ENCODE data around the gene TTC16.

TTC16 gene

GRCh38 chr9:127769929-127770582 lies 54.2 kb downstream of the TTC16 start:
- no peak for DNase-seq (ENCODE audit: low spot score)
- TF ChIP-seq CTCF (IDR thresholded peaks at IDR 0.05; ENCODE audit: borderline replicate concordance, control extremely low read depth, extremely low read depth, insufficient read depth, missing control alignments) = no peak
- in situ Hi-C loops (cut with MboI; ENCODE audit: low sequenced_read_pairs, unreplicated experiment) = no loop called here

- in situ Hi-C loops (cut with MboI; ENCODE audit: low sequenced_read_pairs, unreplicated experiment) = no loop called here
- no peak for TF ChIP-seq CTCF (IDR thresholded peaks at IDR 0.05; ENCODE audit: borderline replicate concordance, control extremely low read depth, extremely low read depth, insufficient read depth, missing control alignments)
- DNase-seq (ENCODE audit: low spot score) = no peak
These were observed 54.7 kb downstream of the TTC16 start for GRCh38 chr9:127770583-127770904.

GRCh38 chr9:127770905-127771569 lies 55.2 kb downstream of the TTC16 start:
- peak; percentile 98 for DNase-seq (ENCODE audit: low spot score)
- TF ChIP-seq CTCF (IDR thresholded peaks at IDR 0.05; ENCODE audit: borderline replicate concordance, control extremely low read depth, extremely low read depth, insufficient read depth, missing control alignments) = no peak
- in situ Hi-C loops (cut with MboI; ENCODE audit: low sequenced_read_pairs, unreplicated experiment) = no loop called here

GRCh38 chr9:127771570-127772189 lies 55.8 kb downstream of the TTC16 start:
- no peak for TF ChIP-seq CTCF (IDR thresholded peaks at IDR 0.05; ENCODE audit: borderline replicate concordance, control extremely low read depth, extremely low read depth, insufficient read depth, missing control alignments)
- DNase-seq (ENCODE audit: low spot score) = no peak
- in situ Hi-C loops (cut with MboI; ENCODE audit: low sequenced_read_pairs, unreplicated experiment) = no loop called here

GRCh38 chr9:127772603-127773002 lies 56.7 kb downstream of the TTC16 start:
- DNase-seq (ENCODE audit: low spot score) = no peak
- in situ Hi-C loops (cut with MboI; ENCODE audit: low sequenced_read_pairs, unreplicated experiment) = no loop called here
- no peak for TF ChIP-seq CTCF (IDR thresholded peaks at IDR 0.05; ENCODE audit: borderline replicate concordance, control extremely low read depth, extremely low read depth, insufficient read depth, missing control alignments)

- in situ Hi-C loops (cut with MboI; ENCODE audit: low sequenced_read_pairs, unreplicated experiment) = no loop called here
- no peak for TF ChIP-seq CTCF (IDR thresholded peaks at IDR 0.05; ENCODE audit: borderline replicate concordance, control extremely low read depth, extremely low read depth, insufficient read depth, missing control alignments)
- DNase-seq (ENCODE audit: low spot score) = no peak
These were observed 57.4 kb downstream of the TTC16 start for GRCh38 chr9:127773272-127773671.
